ENCODE results near the gene CAMK2D.

CAMK2D gene

DNA sequence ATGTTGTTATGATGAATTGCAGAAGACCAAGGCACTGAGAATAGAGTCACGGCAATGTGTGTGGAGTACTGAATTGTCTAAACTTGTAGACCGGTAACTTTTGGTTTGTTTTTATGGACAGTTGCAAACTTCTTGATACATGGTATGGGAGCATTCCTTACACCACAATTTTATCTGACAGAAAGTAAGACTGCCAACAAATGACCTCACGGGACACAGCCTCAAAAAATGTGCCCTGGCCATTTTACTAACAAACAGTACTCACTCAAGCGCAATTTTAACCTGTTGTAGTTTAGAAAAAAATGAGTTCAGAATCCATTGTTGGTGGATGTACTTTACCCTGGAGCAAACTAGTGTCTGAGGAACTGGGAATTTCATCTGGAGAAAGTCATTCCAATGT, 321.2 kb downstream of the CAMK2D start:
- no peak for DNase-seq (ENCODE audit: low read depth in 2 of 2)

GRCh38 chr4:113438596-113438995, 322.9 kb downstream of the CAMK2D start:
- DNase-seq (ENCODE audit: low read depth in 2 of 2): no peak

GRCh38 chr4:113437129-113437528, 324.4 kb downstream of the CAMK2D start:
- no peak for DNase-seq (ENCODE audit: low read depth in 2 of 2)

GRCh38 chr4:113436360-113436759, 325.2 kb downstream of the CAMK2D start:
- no peak for DNase-seq (ENCODE audit: low read depth in 2 of 2)

DNA sequence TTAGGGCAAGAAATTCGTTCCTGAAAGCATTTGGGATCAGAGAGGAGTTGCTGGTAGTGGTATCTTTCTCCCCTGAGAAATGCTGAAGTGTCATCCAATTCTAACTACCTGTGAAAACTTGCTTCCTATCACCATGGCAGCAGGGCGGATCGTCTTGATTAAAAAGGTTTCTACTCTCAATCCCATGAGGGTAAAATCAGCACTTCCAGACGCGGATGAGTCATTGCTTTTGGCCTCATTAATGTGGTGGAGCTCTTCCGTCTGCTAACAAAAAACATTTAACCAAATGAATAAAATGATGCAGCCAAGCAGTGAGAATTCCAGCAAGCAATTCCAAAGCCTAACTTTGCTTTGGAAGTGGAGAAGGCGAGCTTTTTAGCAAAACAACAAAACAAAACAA, 325.6 kb downstream of the CAMK2D start:
- no peak for DNase-seq (ENCODE audit: low read depth in 2 of 2)

GRCh38 chr4:113434247-113434587, 327.3 kb downstream of the CAMK2D start:
- no peak for DNase-seq (ENCODE audit: low read depth in 2 of 2)

DNA sequence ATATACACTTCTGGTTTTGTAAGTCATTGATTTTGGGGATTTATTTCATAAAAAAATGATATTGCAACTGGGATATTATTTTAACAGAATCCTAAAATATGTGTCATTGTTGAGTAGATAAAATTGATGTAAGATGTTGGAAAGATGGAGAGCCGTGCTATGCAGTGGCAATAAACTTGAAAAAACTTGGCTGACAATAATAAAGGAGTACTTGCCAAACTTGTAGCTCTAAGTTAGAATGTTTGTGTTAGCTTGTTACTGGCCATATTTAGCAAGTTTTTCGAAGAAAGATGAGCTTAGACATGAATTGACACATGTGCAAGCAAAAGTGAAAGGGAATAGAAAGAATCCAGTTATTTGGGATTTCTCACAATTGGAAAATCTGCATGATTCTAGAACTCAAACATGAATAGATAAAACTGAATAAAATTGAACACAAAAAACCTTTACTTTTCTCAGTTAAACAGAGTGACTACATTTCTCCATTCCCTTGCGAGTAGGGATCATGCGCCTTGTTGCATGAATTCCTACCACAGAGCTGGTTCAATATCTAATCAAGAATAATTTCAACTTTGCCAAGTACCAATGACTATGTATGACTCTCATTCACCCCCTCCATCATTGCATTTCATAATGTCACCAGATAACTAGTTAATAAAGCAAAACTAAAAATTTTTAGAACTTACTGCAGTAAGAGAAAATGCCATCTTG, 327.8 kb downstream of the CAMK2D start:
- DNase-seq (ENCODE audit: low read depth in 2 of 2): no peak

DNA sequence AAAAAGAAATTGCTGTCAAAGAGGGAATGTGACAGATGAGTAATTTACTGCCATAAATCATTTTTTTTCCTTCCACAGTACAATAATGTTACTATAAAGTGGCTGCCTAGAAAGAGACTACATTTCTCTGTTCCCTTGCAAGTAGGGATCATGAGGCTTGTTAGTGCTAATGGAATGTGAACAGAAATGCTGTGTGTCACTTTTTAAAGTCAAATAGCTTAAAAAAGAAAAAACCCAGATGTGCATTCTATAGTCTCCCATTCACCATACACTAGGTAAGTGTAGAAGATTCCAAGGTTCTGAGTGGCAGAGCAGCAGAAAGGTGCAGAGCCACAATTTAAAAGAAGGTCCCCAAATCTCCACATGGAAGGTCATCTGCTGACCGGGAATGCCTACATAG, 328.4 kb downstream of the CAMK2D start:
- DNase-seq (ENCODE audit: low read depth in 2 of 2): no peak

- no peak for DNase-seq (ENCODE audit: low read depth in 2 of 2)
Observed at GRCh38 chr4:113423631-113424030, 337.9 kb downstream of the CAMK2D start.

- DNase-seq (ENCODE audit: low read depth in 2 of 2): no peak
Observed at GRCh38 chr4:113420938-113421337, 340.6 kb downstream of the CAMK2D start.

GRCh38 chr4:113419631-113420030, 341.9 kb downstream of the CAMK2D start:
- DNase-seq (ENCODE audit: low read depth in 2 of 2): no peak

GRCh38 chr4:113411496-113411938, 350.0 kb downstream of the CAMK2D start:
- no peak for DNase-seq (ENCODE audit: low read depth in 2 of 2)

- DNase-seq (ENCODE audit: low read depth in 2 of 2): no peak
Observed at GRCh38 chr4:113410686-113411085, 350.9 kb downstream of the CAMK2D start.

DNA sequence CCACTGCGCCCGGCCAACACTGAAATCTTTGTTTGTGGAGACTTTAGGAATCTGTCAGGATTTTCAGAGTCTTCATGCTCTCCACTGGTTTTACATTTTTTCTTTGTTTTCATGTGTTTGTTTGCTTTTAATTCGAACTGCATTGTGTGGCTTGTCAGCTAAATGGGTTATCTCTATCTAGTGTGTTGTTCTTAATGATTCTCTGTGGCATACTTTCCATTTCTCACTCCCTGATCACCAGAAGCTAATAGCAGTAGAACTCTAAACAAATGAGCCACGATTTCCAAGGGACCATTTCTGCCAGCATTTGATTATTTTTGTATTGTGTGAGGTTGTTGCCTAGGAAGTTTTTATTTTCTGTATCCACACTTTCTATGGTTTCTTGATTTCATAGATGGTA, 352.4 kb downstream of the CAMK2D start:
- DNase-seq (ENCODE audit: low read depth in 2 of 2): no peak

DNA sequence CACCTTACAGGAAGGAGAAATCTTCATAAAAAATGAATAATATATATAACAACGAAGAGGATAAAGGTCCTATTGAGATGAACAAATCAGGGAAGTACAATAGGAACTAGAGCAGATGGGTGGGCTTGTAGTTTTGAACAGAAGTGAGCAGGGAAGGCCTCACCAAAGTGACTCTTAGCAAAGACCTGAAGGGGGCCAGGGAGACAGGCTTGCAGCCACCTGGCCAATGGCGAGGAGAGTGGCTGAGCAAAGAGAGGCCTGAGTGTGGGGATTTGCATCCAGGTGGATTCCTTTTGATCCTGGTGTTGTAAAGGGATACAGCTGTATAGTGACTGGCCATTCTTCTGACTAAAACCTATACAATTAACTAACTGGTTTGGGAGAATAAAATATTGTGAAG, 354.1 kb downstream of the CAMK2D start:
- DNase-seq (ENCODE audit: low read depth in 2 of 2): no peak

DNA sequence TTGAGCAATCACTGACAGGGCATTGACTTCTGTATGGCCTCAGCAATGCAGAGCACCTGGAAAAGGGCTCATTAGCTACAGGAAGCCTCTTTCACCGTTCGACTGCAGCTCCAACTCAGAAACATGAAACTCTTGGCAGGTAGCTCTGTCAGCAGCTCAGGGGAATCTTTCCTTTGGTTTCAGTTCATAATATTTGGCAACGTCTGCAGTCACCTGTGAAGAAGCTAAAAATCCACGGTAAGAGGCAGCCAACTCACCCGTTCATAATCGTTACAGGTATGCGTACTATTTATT, 354.9 kb downstream of the CAMK2D start:
- no peak for DNase-seq (ENCODE audit: low read depth in 2 of 2)

GRCh38 chr4:113405874-113406722, 355.4 kb downstream of the CAMK2D start:
- DNase-seq (ENCODE audit: low read depth in 2 of 2): no peak

DNA sequence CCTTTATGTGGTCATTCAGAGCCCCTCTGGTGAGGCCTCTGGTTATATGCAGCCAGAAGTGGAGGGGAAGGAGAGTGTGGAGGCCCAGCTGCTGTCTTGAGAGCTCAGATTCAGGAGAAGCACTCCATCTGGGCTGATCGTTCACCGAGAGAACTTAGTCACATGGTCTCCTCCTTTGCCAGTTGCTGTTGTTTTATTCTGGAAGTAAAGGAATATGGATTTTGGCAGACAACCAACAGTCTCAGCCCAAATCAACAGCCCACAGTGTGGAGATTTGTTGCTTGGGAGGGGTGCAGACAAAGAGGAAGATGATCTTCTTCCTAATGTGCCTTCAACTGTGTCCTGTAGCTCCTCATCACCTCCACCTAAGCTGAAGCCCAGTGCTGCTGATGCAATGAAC, 356.7 kb downstream of the CAMK2D start:
- DNase-seq (ENCODE audit: low read depth in 2 of 2): no peak

GRCh38 chr4:113404167-113404571, 357.4 kb downstream of the CAMK2D start:
- no peak for DNase-seq (ENCODE audit: low read depth in 2 of 2)
